DND-41 (cell line): ENCODE data around the gene SMPD3.

ENCODE experiments used
- ATAC-seq: fragments of 200-7000 bp; cut with Tn5 transposase; 3 replicates; pipeline ENCODE4 v1.9.1; 2021; ENCODE audit warnings: low read depth; ENCODE audit not compliant: insufficient read depth
- DNase-seq: peaks from one replicate; pipeline ENCODE4 v3.0.0-alpha.2; 2020
- H2AFZ ChIP-seq: 2 replicates; pipeline ENCODE4 v1.6.0; 2012; ENCODE audit warnings: low read depth, low read length
- H3K27ac ChIP-seq: 2 replicates; pipeline ENCODE4 v1.5.1; 2012; ENCODE audit warnings: low read length, inconsistent platforms
- H3K27me3 ChIP-seq: fragments of 200-600 bp; sonication (generic); 2 replicates; pipeline ENCODE4 v1.6.0; 2012; ENCODE audit warnings: low read length, mild to moderate bottlenecking, inconsistent platforms; ENCODE audit not compliant: insufficient read depth, poor library complexity
- H3K36me3 ChIP-seq: 2 replicates; pipeline ENCODE4 v1.5.1; 2012; ENCODE audit warnings: low read length, inconsistent platforms; ENCODE audit not compliant: insufficient read depth
- H3K4me1 ChIP-seq: 2 replicates; pipeline ENCODE4 v1.5.1; 2012; ENCODE audit warnings: mild to moderate bottlenecking, low read length; ENCODE audit not compliant: insufficient read depth
- H3K4me2 ChIP-seq: 2 replicates; pipeline ENCODE4 v1.6.0; 2012; ENCODE audit warnings: mild to moderate bottlenecking, moderate library complexity, low read length, inconsistent platforms; ENCODE audit not compliant: insufficient read depth
- H3K4me3 ChIP-seq, 2 experiments: fragments of 200-600 bp in 1 of 2; shearing (Covaris generic) in 1 of 2; 2 replicates each; pipeline ENCODE4 v1.5.1; 2012 to 2016; ENCODE audit warnings: inconsistent platforms in 2 of 2, low read length in 2 of 2, mild to moderate bottlenecking in 2 of 2, low read depth in 1 of 2, moderate library complexity in 1 of 2
- H3K79me2 ChIP-seq: 2 replicates; pipeline ENCODE4 v1.6.0; 2012; ENCODE audit warnings: low read length, inconsistent platforms; ENCODE audit not compliant: insufficient read depth
- H3K9ac ChIP-seq: 2 replicates; pipeline ENCODE4 v1.6.0; 2012; ENCODE audit warnings: low read depth, mild to moderate bottlenecking, inconsistent platforms, low read length, moderate library complexity
- H3K9me3 ChIP-seq: 2 replicates; pipeline ENCODE4 v1.5.1; 2012; ENCODE audit warnings: low read length, moderate library complexity, mild to moderate bottlenecking, inconsistent platforms; ENCODE audit not compliant: insufficient read depth, severe bottlenecking
- H4K20me1 ChIP-seq: 2 replicates; pipeline ENCODE4 v1.6.0; 2012; ENCODE audit warnings: low read length; ENCODE audit not compliant: insufficient read depth
- EZH2 ChIP-seq: IDR thresholded peaks from 3 replicates; pipeline ENCODE4 v1.6.1; 2012; ENCODE audit warnings: borderline replicate concordance, low read depth, mild to moderate bottlenecking, moderate library complexity, low read length, inconsistent platforms; ENCODE audit not compliant: severe bottlenecking
- TF ChIP-seq, protein P1 (sequence below): IDR thresholded peaks from 2 replicates; pipeline ENCODE4 v1.5.1; 2012; ENCODE audit warnings: borderline replicate concordance, low read length, moderate library complexity, mild to moderate bottlenecking; ENCODE audit not compliant: poor library complexity, severe bottlenecking; ENCODE audit errors: extremely low read depth

SMPD3 gene

DNA sequence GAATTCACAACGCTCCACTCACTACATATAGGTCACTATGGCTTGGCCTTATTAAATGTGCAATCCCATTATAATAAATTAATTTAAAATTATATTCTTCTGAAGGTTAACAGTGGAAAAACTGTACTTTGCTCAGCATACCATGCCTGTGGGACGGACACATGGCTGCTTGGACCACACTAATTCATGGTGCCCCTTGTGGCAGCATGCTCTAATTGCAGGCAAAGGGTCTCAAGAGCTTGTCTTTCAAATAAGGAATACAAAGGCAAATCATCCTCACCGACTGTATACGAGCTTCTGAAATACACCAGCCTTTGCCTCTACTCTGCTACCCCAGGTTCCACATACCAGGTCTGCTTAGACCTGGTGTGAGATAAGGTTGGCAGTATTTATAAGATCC is 11.7 kb downstream of the SMPD3 start:
- H3K9ac ChIP-seq, result no peak overlapping the region
- peaks cover 4% of the 10 kb centered on the region for H3K9me3 ChIP-seq
- H3K4me1 ChIP-seq, result peaks cover 36% of the 10 kb centered on the region
- H2AFZ ChIP-seq, result no peak overlapping the region
- DNase-seq (peak; percentile 44), ATAC-seq (no peak)
- H3K36me3 ChIP-seq, result no peaks in the 10 kb centered on the region
- H4K20me1 ChIP-seq, result no peaks in the 10 kb centered on the region
- TF ChIP-seq, protein P1, sequence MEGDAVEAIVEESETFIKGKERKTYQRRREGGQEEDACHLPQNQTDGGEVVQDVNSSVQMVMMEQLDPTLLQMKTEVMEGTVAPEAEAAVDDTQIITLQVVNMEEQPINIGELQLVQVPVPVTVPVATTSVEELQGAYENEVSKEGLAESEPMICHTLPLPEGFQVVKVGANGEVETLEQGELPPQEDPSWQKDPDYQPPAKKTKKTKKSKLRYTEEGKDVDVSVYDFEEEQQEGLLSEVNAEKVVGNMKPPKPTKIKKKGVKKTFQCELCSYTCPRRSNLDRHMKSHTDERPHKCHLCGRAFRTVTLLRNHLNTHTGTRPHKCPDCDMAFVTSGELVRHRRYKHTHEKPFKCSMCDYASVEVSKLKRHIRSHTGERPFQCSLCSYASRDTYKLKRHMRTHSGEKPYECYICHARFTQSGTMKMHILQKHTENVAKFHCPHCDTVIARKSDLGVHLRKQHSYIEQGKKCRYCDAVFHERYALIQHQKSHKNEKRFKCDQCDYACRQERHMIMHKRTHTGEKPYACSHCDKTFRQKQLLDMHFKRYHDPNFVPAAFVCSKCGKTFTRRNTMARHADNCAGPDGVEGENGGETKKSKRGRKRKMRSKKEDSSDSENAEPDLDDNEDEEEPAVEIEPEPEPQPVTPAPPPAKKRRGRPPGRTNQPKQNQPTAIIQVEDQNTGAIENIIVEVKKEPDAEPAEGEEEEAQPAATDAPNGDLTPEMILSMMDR, result peak; percentile 61
- no peak for TF ChIP-seq EZH2
- no peak overlapping the region for H3K4me3 ChIP-seq
- H3K27me3 ChIP-seq, result no peaks in the 10 kb centered on the region
- H3K27ac ChIP-seq, result no peak overlapping the region
- no peak overlapping the region for H3K4me2 ChIP-seq
- H3K79me2 ChIP-seq, result no peaks in the 10 kb centered on the region

DNA sequence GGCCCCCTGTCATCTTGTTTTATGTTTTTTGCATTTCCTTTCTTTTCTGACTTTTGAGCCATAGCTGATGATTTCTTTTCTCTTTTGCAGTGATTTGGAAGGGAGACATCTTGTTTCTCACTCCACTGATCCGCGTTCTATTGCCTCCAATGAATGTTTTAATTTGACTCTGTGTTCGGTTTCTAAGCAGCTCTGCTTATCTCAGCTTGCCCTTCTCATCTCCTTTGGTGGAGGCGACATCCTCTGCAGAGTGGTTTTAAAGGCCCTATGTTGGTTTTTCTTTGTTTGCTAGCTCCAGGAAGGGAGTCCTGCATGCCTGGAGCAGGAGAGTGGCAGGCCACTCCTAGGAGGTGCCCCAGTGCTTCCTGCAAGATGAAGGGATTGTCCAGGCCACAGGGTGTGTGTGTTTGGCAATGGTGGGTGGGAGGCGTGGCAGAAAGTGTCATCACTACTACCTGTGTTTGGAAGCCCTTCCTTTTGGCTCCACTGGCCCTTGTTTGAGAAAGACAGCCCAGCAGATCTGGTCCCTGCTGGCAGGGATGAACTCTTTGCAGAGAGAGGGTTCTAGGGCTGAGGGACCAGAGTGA is 13.6 kb downstream of the SMPD3 start:
- no peak overlapping the region for H3K9ac ChIP-seq
- peaks cover 4% of the 10 kb centered on the region for H3K9me3 ChIP-seq
- H3K27me3 ChIP-seq, result no peaks in the 10 kb centered on the region
- ATAC-seq (peak; percentile 9; the same call in 1 of the 3 replicates), DNase-seq (no peak)
- H3K4me2 ChIP-seq, result no peak overlapping the region
- H4K20me1 ChIP-seq, result no peaks in the 10 kb centered on the region
- no peak overlapping the region for H3K4me3 ChIP-seq
- H3K36me3 ChIP-seq, result no peaks in the 10 kb centered on the region
- peaks cover 55% of the 10 kb centered on the region for H3K4me1 ChIP-seq
- peak overlapping the region; percentile 23; the same call in 1 of the 2 replicates for H3K27ac ChIP-seq
- TF ChIP-seq, protein P1, result no peak
- TF ChIP-seq EZH2, result no peak
- no peaks in the 10 kb centered on the region for H3K79me2 ChIP-seq
- no peak overlapping the region for H2AFZ ChIP-seq

GRCh38 chr16:68433316-68433715 is 15.0 kb downstream of the SMPD3 start:
- no peak for TF ChIP-seq EZH2
- TF ChIP-seq, protein P1, result no peak
- no peak for ATAC-seq
- no peak overlapping the region for H3K4me3 ChIP-seq
- H3K79me2 ChIP-seq, result no peaks in the 10 kb centered on the region
- H3K9me3 ChIP-seq, result peaks cover 4% of the 10 kb centered on the region
- no peaks in the 10 kb centered on the region for H4K20me1 ChIP-seq
- no peak overlapping the region for H2AFZ ChIP-seq
- H3K36me3 ChIP-seq, result no peaks in the 10 kb centered on the region
- no peak for DNase-seq
- H3K27me3 ChIP-seq, result no peaks in the 10 kb centered on the region
- H3K9ac ChIP-seq, result no peak overlapping the region
- peaks cover 63% of the 10 kb centered on the region for H3K4me1 ChIP-seq
- peak overlapping the region; percentile 34; the same call in 1 of the 2 replicates for H3K27ac ChIP-seq
- H3K4me2 ChIP-seq, result no peak overlapping the region

DNA sequence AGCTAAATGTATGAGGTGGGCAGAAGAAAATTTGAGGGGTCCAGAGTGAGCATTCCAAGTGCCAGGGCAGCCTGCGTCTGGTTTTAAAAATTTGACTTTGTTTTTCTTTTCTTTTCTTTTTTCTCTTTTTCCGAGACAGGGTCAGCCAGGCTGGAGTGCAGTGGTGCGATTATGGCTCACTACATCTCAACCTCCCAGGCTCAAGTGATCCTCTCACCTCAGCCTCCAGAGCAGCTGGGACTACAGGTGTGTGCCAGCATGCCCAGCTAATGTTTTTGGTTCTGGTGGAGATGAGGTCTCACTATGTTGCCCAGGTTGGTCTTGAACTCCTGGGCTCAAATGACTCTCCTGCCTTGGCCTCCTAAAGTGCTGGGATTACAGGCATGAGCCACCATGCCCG is 15.6 kb downstream of the SMPD3 start:
- Histone ChIP-seq H3K27ac (peak overlapping the region; percentile 34; the same call in 1 of the 2 replicates), H3K4me2 (no peak overlapping the region), H3K36me3 (no peaks in the 10 kb centered on the region), H4K20me1 (no peaks in the 10 kb centered on the region), H3K9me3 (peaks cover 4% of the 10 kb centered on the region), H2AFZ (no peak overlapping the region), H3K79me2 (no peaks in the 10 kb centered on the region), H3K4me3 (no peak overlapping the region), H3K27me3 (no peaks in the 10 kb centered on the region), H3K4me1 (peaks cover 63% of the 10 kb centered on the region), H3K9ac (no peak overlapping the region)
- TF ChIP-seq, protein P1, result no peak
- no peak for TF ChIP-seq EZH2
- DNase-seq (no peak), ATAC-seq (no peak)
